Endothelial cell of umbilical vein (primary cell): ENCODE measurements around the gene CD53. TPM values are rescaled to one million over a fixed set of nuclear protein-coding genes. Genes with fewer than 3 reads are reported as not detected.

Experiments
- BruUV-seq: library from RNA; stranded (reverse); fragments of 400-500 nt; replicated peaks from 2 replicates; lab custom pipeline; 2021; lab: Mats Ljungman, UMichigan
- CTCF ChIA-PET: fragments of 300-600, 350-600 bp; sonication (Branson Sonifier 250); formaldehyde crosslinking; loops from one replicate; lab custom pipeline; 2021; ENCODE audit warnings: antibody characterized with exemption, inconsistent platforms; lab: Charles Lee
- POLR2A ChIA-PET: fragments of 300-600, 350-600 bp; sonication (Branson Sonifier 250); formaldehyde crosslinking; loops from one replicate; lab custom pipeline; 2021; ENCODE audit warnings: antibody characterized with exemption, inconsistent platforms; lab: Charles Lee
- DNase-seq: peaks from one replicate; pipeline ENCODE4 v3.0.0-alpha.2; 2011; ENCODE audit warnings: low read depth, low spot score
- FAIRE-seq: peaks from 2 replicates; lab custom pipeline; 2011; peaks lifted over from hg19 to GRCh38; lab: Jason Lieb, UNC
- H2AFZ ChIP-seq: 2 replicates; pipeline ENCODE4 v1.6.0; 2012; ENCODE audit warnings: low read depth, low read length, control low read depth, inconsistent platforms
- H3K27ac ChIP-seq: 2 replicates; pipeline ENCODE4 v1.5.1; 2011; ENCODE audit warnings: low read depth, mild to moderate bottlenecking, control low read depth, low read length, moderate library complexity; ENCODE audit not compliant: insufficient read depth
- H3K27me3 ChIP-seq, 2 experiments: 2 replicates each; pipeline versions ENCODE4 v1.6.0 to v1.6.1; 2011; ENCODE audit warnings: low read length in 2 of 2, mixed read lengths in 1 of 2; ENCODE audit not compliant: control insufficient read depth in 2 of 2, insufficient read depth in 2 of 2
- H3K36me3 ChIP-seq, 2 experiments: 2 replicates in 1 of 2; 3 replicates in 1 of 2; pipeline ENCODE4 v1.5.1; 2011; ENCODE audit warnings: low read length in 2 of 2, mild to moderate bottlenecking in 1 of 2, moderate library complexity in 1 of 2; ENCODE audit not compliant: control insufficient read depth in 2 of 2, insufficient read depth in 2 of 2; ENCODE audit errors: extremely low read depth in 1 of 2
- H3K4me1 ChIP-seq: 3 replicates; pipeline ENCODE4 v1.5.1; 2011; ENCODE audit warnings: mild to moderate bottlenecking, low read length; ENCODE audit not compliant: control insufficient read depth, insufficient read depth; ENCODE audit errors: extremely low read depth
- H3K4me2 ChIP-seq: 2 replicates; pipeline ENCODE4 v1.6.1; 2011; ENCODE audit warnings: low read length, control low read depth, mixed read lengths; ENCODE audit not compliant: insufficient read depth
- H3K4me3 ChIP-seq, 3 experiments: fragments of 200-600 bp in 1 of 3; sonication (generic), shearing (Covaris generic) in 1 of 3; replicated peaks in 1 of 3; 2 replicates each; pipeline ENCODE4 v1.5.1; 2011 to 2016; ENCODE audit warnings: control low read depth in 3 of 3, low read length in 3 of 3, mild to moderate bottlenecking in 2 of 3, inconsistent platforms in 1 of 3, low read depth in 1 of 3, moderate library complexity in 1 of 3; ENCODE audit not compliant: insufficient read depth in 1 of 3
- H3K79me2 ChIP-seq: 2 replicates; pipeline ENCODE4 v1.6.0; 2012; ENCODE audit warnings: low read length, inconsistent platforms; ENCODE audit not compliant: control insufficient read depth, insufficient read depth
- H3K9ac ChIP-seq: replicated peaks from 2 replicates; pipeline ENCODE3; 2011; ENCODE audit warnings: low read length, control low read depth; ENCODE audit not compliant: insufficient read depth; ENCODE audit errors: extremely low read depth
- H3K9me1 ChIP-seq: replicated peaks from 3 replicates; pipeline ENCODE4 v1.6.0; 2011; ENCODE audit warnings: mild to moderate bottlenecking, low read length; ENCODE audit not compliant: control insufficient read depth, insufficient read depth; ENCODE audit errors: extremely low read depth
- H3K9me3 ChIP-seq: replicated peaks from 2 replicates; pipeline ENCODE4 v1.5.1; 2012; ENCODE audit warnings: low read length, inconsistent platforms; ENCODE audit not compliant: control insufficient read depth, insufficient read depth
- H4K20me1 ChIP-seq: replicated peaks from 2 replicates; pipeline ENCODE3; 2011; ENCODE audit warnings: mild to moderate bottlenecking, low read length; ENCODE audit not compliant: control insufficient read depth, insufficient read depth; ENCODE audit errors: extremely low read depth
- EZH2 ChIP-seq: IDR thresholded peaks from 2 replicates; pipeline ENCODE4 v1.6.1; 2012; ENCODE audit warnings: borderline replicate concordance, low read depth, mild to moderate bottlenecking, moderate library complexity, low read length, inconsistent platforms; ENCODE audit not compliant: severe bottlenecking
- FOS ChIP-seq: IDR thresholded peaks from 2 replicates; pipeline ENCODE4 v1.6.1; 2011; ENCODE audit warnings: mild to moderate bottlenecking, low read length, moderate library complexity, borderline replicate concordance; ENCODE audit not compliant: insufficient read depth
- GATA2 ChIP-seq: IDR thresholded peaks from 2 replicates; pipeline ENCODE4 v1.7.0; 2011; ENCODE audit warnings: low read depth, mild to moderate bottlenecking, moderate library complexity, mixed read lengths, low read length; ENCODE audit not compliant: insufficient read length, insufficient read depth
- JUN ChIP-seq: IDR thresholded peaks from 2 replicates; pipeline ENCODE4 v1.6.1; 2011; ENCODE audit warnings: borderline replicate concordance, low read depth; ENCODE audit not compliant: insufficient read length, insufficient read depth
- MYC ChIP-seq: IDR thresholded peaks from one replicate; pipeline ENCODE4 v1.6.1; 2011; ENCODE audit warnings: mild to moderate bottlenecking, low read depth, low read length
- POLR2A ChIP-seq: IDR thresholded peaks from 2 replicates; pipeline ENCODE4 v1.6.1; 2012; ENCODE audit warnings: low read depth, mild to moderate bottlenecking, control low read depth, low read length
- POLR2AphosphoS5 ChIP-seq: IDR thresholded peaks from 2 replicates; pipeline ENCODE4 v1.6.1; 2012; ENCODE audit warnings: low read depth, mild to moderate bottlenecking, control low read depth, low read length, moderate library complexity; ENCODE audit not compliant: insufficient read depth
- dilution Hi-C: fragments of 300-500 bp; cut with MboI; formaldehyde crosslinking; loops from one replicate; pipeline ENCODE4 v1.15.0; 2019; ENCODE audit warnings: low sequenced_read_pairs; ENCODE audit not compliant: extremely low pct_ligation_motif_present
- intact Hi-C: fragments of 100-400 bp; cut with micrococcal nuclease; formaldehyde crosslinking; loops from one replicate; pipeline ENCODE4 v1.10.0; 2022
- polyA plus RNA-seq, 4 experiments: library from polyadenylated mRNA; depleted of rRNA in 3 of 4; stranded (reverse) in 3 of 4; unstranded in 1 of 4; fragments of >200 nt; gene quantifications; 2 replicates each; pipeline versions ENCODE4 v1.2.1 to v1.2.3, GENCODE V29; 2011 to 2012; ENCODE audit warnings: missing spikeins in 1 of 4
- total RNA-seq: library from RNA; stranded (reverse); gene quantifications from 2 replicates; pipeline ENCODE4 v1.2.3, GENCODE V29; 2021
- TF ChIP-seq, protein P1 (sequence below), 2 donors: IDR thresholded peaks; 1 replicate in 1 of 2; 2 replicates in 1 of 2; pipeline ENCODE4 v1.5.1; 2011; ENCODE audit warnings: low read length in 2 of 2, mild to moderate bottlenecking in 2 of 2, moderate library complexity in 2 of 2, control low read depth in 1 of 2, inconsistent platforms in 1 of 2, low read depth in 1 of 2; ENCODE audit not compliant: insufficient read depth in 1 of 2; ENCODE audit errors: extremely low read depth in 1 of 2
- TF ChIP-seq, protein P2 (sequence below): IDR thresholded peaks from 2 replicates; pipeline ENCODE4 v1.6.1; 2011; ENCODE audit not compliant: insufficient read depth, insufficient read length

Gene CD53
- total and polyA plus RNA-seq, 2 donors (not counting 3 experiments of a cell fraction or from before 2014, with no cell fraction given), result 0.35 TPM; not detected in 1

DNA sequence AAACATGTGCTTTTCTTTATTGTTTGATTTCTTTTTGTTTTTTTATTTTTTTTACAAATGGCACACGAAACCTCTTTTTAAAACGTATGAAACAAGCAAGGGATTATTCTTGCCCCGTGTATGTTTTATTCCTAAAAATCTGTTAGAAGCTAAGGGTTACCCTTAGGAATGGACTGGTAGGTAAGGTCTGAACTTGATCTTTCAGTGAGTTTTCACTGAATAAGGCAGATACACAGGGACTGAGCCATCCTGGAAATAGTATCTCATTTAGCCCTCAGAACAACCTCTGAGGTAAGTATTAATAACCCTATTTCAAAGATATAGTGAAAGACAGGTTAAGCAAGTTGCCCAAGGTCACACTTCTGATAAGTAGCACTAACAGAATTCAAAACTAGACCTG, 6.0 kb downstream of the CD53 start:
- TF ChIP-seq MYC (no peak), GATA2 (no peak), POLR2A (no peak), FOS (no peak), JUN (no peak), POLR2AphosphoS5 (no peak), EZH2 (no peak)
- TF ChIP-seq, protein P1, sequence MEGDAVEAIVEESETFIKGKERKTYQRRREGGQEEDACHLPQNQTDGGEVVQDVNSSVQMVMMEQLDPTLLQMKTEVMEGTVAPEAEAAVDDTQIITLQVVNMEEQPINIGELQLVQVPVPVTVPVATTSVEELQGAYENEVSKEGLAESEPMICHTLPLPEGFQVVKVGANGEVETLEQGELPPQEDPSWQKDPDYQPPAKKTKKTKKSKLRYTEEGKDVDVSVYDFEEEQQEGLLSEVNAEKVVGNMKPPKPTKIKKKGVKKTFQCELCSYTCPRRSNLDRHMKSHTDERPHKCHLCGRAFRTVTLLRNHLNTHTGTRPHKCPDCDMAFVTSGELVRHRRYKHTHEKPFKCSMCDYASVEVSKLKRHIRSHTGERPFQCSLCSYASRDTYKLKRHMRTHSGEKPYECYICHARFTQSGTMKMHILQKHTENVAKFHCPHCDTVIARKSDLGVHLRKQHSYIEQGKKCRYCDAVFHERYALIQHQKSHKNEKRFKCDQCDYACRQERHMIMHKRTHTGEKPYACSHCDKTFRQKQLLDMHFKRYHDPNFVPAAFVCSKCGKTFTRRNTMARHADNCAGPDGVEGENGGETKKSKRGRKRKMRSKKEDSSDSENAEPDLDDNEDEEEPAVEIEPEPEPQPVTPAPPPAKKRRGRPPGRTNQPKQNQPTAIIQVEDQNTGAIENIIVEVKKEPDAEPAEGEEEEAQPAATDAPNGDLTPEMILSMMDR (IDR thresholded peaks at IDR 0.05; ENCODE audit: extremely low read depth in 1 of 2, insufficient read depth in 1 of 2, low read depth in 1 of 2, low read length in 2 of 2), result no peak
- TF ChIP-seq, protein P2, sequence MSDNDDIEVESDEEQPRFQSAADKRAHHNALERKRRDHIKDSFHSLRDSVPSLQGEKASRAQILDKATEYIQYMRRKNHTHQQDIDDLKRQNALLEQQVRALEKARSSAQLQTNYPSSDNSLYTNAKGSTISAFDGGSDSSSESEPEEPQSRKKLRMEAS, result no peak
- intact Hi-C loops (no loop called here), dilution Hi-C loops (no loop called here)
- no TSS peak for BruUV-seq
- Histone ChIP-seq H3K79me2 (no peaks in the 10 kb centered on the region), H3K4me2 (no peak overlapping the region), H3K36me3 (no peaks in the 10 kb centered on the region), H4K20me1 (no peaks in the 10 kb centered on the region), H2AFZ (no peak overlapping the region), H3K9ac (no peak overlapping the region), H3K27ac (no peak overlapping the region), H3K4me1 (no peaks in the 10 kb centered on the region), H3K4me3 (no peak overlapping the region), H3K9me1 (no peaks in the 10 kb centered on the region), H3K27me3 (no peaks in the 10 kb centered on the region), H3K9me3 (no peaks in the 10 kb centered on the region)
- no peak for DNase-seq
- POLR2A ChIA-PET, result no interaction called here
- FAIRE-seq, result no peak
- CTCF ChIA-PET, result no interaction called here
